Lower leg skin (tissue), 3 donors: ENCODE results near the gene PLCB1.

Experiments
- POLR2A ChIP-seq, 2 donors: fragments of 450-650 bp; IDR thresholded peaks; one replicate each; pipeline ENCODE4 v1.6.1; 2016 to 2017; ENCODE audit warnings: antibody characterized with exemption in 2 of 2, mild to moderate bottlenecking in 1 of 2, moderate library complexity in 1 of 2
- TF ChIP-seq, protein P1 (sequence below), 3 donors: fragments of 450-650 bp; IDR thresholded peaks; one replicate each; pipeline ENCODE4 v1.5.1; 2016; ENCODE audit warnings: antibody characterized with exemption in 3 of 3, mild to moderate bottlenecking in 3 of 3, moderate library complexity in 2 of 3

DNA sequence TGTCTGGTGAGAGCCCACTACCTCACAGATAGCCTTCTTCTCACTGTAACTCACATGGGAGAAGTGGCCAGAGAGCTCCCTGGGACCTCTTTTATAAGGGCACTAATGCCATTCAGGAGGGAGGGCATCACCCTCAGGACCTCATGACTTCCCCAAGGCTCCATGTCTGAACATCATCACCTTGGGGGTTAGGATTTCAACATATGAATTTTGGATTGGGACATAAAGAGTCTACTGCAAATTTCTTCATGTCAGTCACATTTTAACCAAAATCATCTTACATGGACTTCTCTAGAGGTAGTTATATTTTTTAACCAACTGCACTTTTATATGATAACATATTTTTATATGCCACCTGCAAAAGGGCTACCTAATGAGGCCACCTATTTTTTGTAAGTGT is 324.7 kb downstream of the PLCB1 start:
- TF ChIP-seq, protein P1, sequence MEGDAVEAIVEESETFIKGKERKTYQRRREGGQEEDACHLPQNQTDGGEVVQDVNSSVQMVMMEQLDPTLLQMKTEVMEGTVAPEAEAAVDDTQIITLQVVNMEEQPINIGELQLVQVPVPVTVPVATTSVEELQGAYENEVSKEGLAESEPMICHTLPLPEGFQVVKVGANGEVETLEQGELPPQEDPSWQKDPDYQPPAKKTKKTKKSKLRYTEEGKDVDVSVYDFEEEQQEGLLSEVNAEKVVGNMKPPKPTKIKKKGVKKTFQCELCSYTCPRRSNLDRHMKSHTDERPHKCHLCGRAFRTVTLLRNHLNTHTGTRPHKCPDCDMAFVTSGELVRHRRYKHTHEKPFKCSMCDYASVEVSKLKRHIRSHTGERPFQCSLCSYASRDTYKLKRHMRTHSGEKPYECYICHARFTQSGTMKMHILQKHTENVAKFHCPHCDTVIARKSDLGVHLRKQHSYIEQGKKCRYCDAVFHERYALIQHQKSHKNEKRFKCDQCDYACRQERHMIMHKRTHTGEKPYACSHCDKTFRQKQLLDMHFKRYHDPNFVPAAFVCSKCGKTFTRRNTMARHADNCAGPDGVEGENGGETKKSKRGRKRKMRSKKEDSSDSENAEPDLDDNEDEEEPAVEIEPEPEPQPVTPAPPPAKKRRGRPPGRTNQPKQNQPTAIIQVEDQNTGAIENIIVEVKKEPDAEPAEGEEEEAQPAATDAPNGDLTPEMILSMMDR (IDR thresholded peaks at IDR 0.05) = no peak
- no peak for TF ChIP-seq POLR2A (IDR thresholded peaks at IDR 0.05)
